ENCODE measurements around the gene PTPA. TPM values are rescaled to one million over a fixed set of nuclear protein-coding genes. Genes with fewer than 3 reads are reported as not detected.

PTPA gene
- total RNA-seq, 5 donors from 2014 or later (not counting 1 experiment from before 2014, with no cell fraction given), result 51.3 to 71.5 (median 65.5) TPM

GRCh38 chr9:129107651-129108050 is 3.6 kb upstream of the PTPA start:
- Mint-ChIP-seq H3K36me3 (peaks cover 3% of the 10 kb centered on the region), H3K4me1 (peaks cover 16 to 23% (median 18%) of the 10 kb centered on the region in 3 donors), H3K27ac (no peak overlapping the region), H3K9me3 (no peaks in the 10 kb centered on the region), H3K4me3 (no peak overlapping the region), H3K27me3 (no peaks in the 10 kb centered on the region)
- H3K4me3 ChIP-seq (ENCODE audit: control insufficient read depth in 1 of 2, extremely low read depth in 1 of 2, low read length in 1 of 2), result no peak overlapping the region
- ATAC-seq (replicated peaks in 1 of 4), result no peak
- CTCF ChIA-PET, result no interaction called here
- no peaks in the 10 kb centered on the region for H3K9me3 ChIP-seq
- peaks cover 3 to 25% of the 10 kb centered on the region in 2 experiments for H3K4me1 ChIP-seq (ENCODE audit: control insufficient read depth in 1 of 2, extremely low read depth in 1 of 2, insufficient read depth in 2 of 2, low read length in 2 of 2)
- 91% methylated on average over 9 of the region's 13 CpGs for WGBS (ENCODE audit: insufficient coverage)
- H3K36me3 ChIP-seq (ENCODE audit: control insufficient read depth in 2 of 2, extremely low read depth in 1 of 2, insufficient read depth in 1 of 2, low read length in 1 of 2), result no peaks in the 10 kb centered on the region
- no peak overlapping the region for H3K27ac ChIP-seq (ENCODE audit: low read length)
- H3K27me3 ChIP-seq (replicated peaks in 1 of 2; ENCODE audit: control insufficient read depth in 2 of 2, extremely low read depth in 1 of 2, insufficient read depth in 2 of 2, low read length in 1 of 2), result no peaks in the 10 kb centered on the region
- no peak for DNase-seq
- POLR2A ChIA-PET, result no interaction called here

- peak overlapping the region in 1 of 3 donors; percentile 85 for H3K4me3 Mint-ChIP-seq
- no peak overlapping the region for H3K4me3 ChIP-seq (ENCODE audit: control insufficient read depth in 1 of 2, extremely low read depth in 1 of 2, low read length in 1 of 2)
- no peaks in the 10 kb centered on the region for H3K27me3 ChIP-seq (replicated peaks in 1 of 2; ENCODE audit: control insufficient read depth in 2 of 2, extremely low read depth in 1 of 2, insufficient read depth in 2 of 2, low read length in 1 of 2)
- ATAC-seq (replicated peaks in 1 of 4) (no peak), DNase-seq (no peak)
- ChIA-PET CTCF (no interaction called here), POLR2A (no interaction called here)
- no peaks in the 10 kb centered on the region for H3K9me3 Mint-ChIP-seq
- H3K4me1 Mint-ChIP-seq, result peaks cover 16 to 25% (median 18%) of the 10 kb centered on the region in 3 donors
- H3K27ac ChIP-seq (ENCODE audit: low read length), result no peak overlapping the region
- peaks cover 3 to 27% of the 10 kb centered on the region in 2 experiments for H3K4me1 ChIP-seq (ENCODE audit: control insufficient read depth in 1 of 2, extremely low read depth in 1 of 2, insufficient read depth in 2 of 2, low read length in 2 of 2)
- WGBS (ENCODE audit: insufficient coverage), result 88% methylated on average over 9 of the region's 13 CpGs
- peaks cover 3% of the 10 kb centered on the region for H3K36me3 Mint-ChIP-seq
- no peaks in the 10 kb centered on the region for H3K27me3 Mint-ChIP-seq
- no peaks in the 10 kb centered on the region for H3K36me3 ChIP-seq (ENCODE audit: control insufficient read depth in 2 of 2, extremely low read depth in 1 of 2, insufficient read depth in 1 of 2, low read length in 1 of 2)
- no peak overlapping the region for H3K27ac Mint-ChIP-seq
- no peaks in the 10 kb centered on the region for H3K9me3 ChIP-seq
These were observed 3.0 kb upstream of the PTPA start for GRCh38 chr9:129108083-129108804.

GRCh38 chr9:129108805-129109536 is 2.2 kb upstream of the PTPA start:
- no peaks in the 10 kb centered on the region for H3K27me3 Mint-ChIP-seq
- CTCF ChIA-PET, result no interaction called here
- H3K4me3 Mint-ChIP-seq, result peak overlapping the region; percentile 62 to 85 (median 74)
- no peaks in the 10 kb centered on the region for H3K36me3 ChIP-seq (ENCODE audit: control insufficient read depth in 2 of 2, extremely low read depth in 1 of 2, insufficient read depth in 1 of 2, low read length in 1 of 2)
- no peak for ATAC-seq (replicated peaks in 1 of 4)
- no peaks in the 10 kb centered on the region for H3K9me3 ChIP-seq
- no peak overlapping the region for H3K4me3 ChIP-seq (ENCODE audit: control insufficient read depth in 1 of 2, extremely low read depth in 1 of 2, low read length in 1 of 2)
- H3K4me1 ChIP-seq (ENCODE audit: control insufficient read depth in 1 of 2, extremely low read depth in 1 of 2, insufficient read depth in 2 of 2, low read length in 2 of 2), result peaks cover 3 to 27% of the 10 kb centered on the region in 2 experiments
- H3K27ac Mint-ChIP-seq, result peak overlapping the region; percentile 4 to 41
- H3K36me3 Mint-ChIP-seq, result peaks cover 3% of the 10 kb centered on the region
- H3K4me1 Mint-ChIP-seq, result peaks cover 18 to 30% (median 24%) of the 10 kb centered on the region in 3 donors
- no peak overlapping the region for H3K27ac ChIP-seq (ENCODE audit: low read length)
- POLR2A ChIA-PET, result no interaction called here
- no peak for DNase-seq
- no peaks in the 10 kb centered on the region for H3K27me3 ChIP-seq (replicated peaks in 1 of 2; ENCODE audit: control insufficient read depth in 2 of 2, extremely low read depth in 1 of 2, insufficient read depth in 2 of 2, low read length in 1 of 2)
- WGBS (ENCODE audit: insufficient coverage), result 87% methylated on average over 9 of the region's 10 CpGs
- no peaks in the 10 kb centered on the region for H3K9me3 Mint-ChIP-seq

GRCh38 chr9:129109537-129109903 is 1.7 kb upstream of the PTPA start:
- peaks cover 3 to 27% of the 10 kb centered on the region in 2 experiments for H3K4me1 ChIP-seq (ENCODE audit: control insufficient read depth in 1 of 2, extremely low read depth in 1 of 2, insufficient read depth in 2 of 2, low read length in 2 of 2)
- no peaks in the 10 kb centered on the region for H3K27me3 Mint-ChIP-seq
- H3K27ac ChIP-seq (ENCODE audit: low read length), result no peak overlapping the region
- H3K4me3 ChIP-seq (ENCODE audit: control insufficient read depth in 1 of 2, extremely low read depth in 1 of 2, low read length in 1 of 2), result no peak overlapping the region
- H3K9me3 ChIP-seq, result no peaks in the 10 kb centered on the region
- ATAC-seq (replicated peaks in 1 of 4), result no peak
- no peaks in the 10 kb centered on the region for H3K27me3 ChIP-seq (replicated peaks in 1 of 2; ENCODE audit: control insufficient read depth in 2 of 2, extremely low read depth in 1 of 2, insufficient read depth in 2 of 2, low read length in 1 of 2)
- H3K36me3 ChIP-seq (ENCODE audit: control insufficient read depth in 2 of 2, extremely low read depth in 1 of 2, insufficient read depth in 1 of 2, low read length in 1 of 2), result no peaks in the 10 kb centered on the region
- peaks cover 3% of the 10 kb centered on the region for H3K36me3 Mint-ChIP-seq
- ChIA-PET POLR2A (no interaction called here), CTCF (interaction anchor here in 1 of 2 donors (0.5 kb wide), 1 partner anchor 23 kb away, joined by 3 read pairs; no protein-coding TSS in a partner anchor)
- peak overlapping the region; percentile 62 to 85 (median 74) for H3K4me3 Mint-ChIP-seq
- DNase-seq, result peak in 17 of 35 experiments; percentile 3 to 37 (median 22)
- WGBS (ENCODE audit: insufficient coverage), result 93% methylated on average over 7 of the region's 7 CpGs
- peak overlapping the region; percentile 4 to 41 for H3K27ac Mint-ChIP-seq
- peaks cover 22 to 36% (median 28%) of the 10 kb centered on the region in 3 donors for H3K4me1 Mint-ChIP-seq
- H3K9me3 Mint-ChIP-seq, result no peaks in the 10 kb centered on the region

GRCh38 chr9:129109952-129110739 is 1.1 kb upstream of the PTPA start:
- H3K36me3 Mint-ChIP-seq, result peaks cover 3% of the 10 kb centered on the region
- H3K9me3 Mint-ChIP-seq, result no peaks in the 10 kb centered on the region
- 5% methylated on average over 55 of the region's 64 CpGs for WGBS (ENCODE audit: insufficient coverage)
- H3K27me3 Mint-ChIP-seq, result no peaks in the 10 kb centered on the region
- H3K27me3 ChIP-seq (replicated peaks in 1 of 2; ENCODE audit: control insufficient read depth in 2 of 2, extremely low read depth in 1 of 2, insufficient read depth in 2 of 2, low read length in 1 of 2), result no peaks in the 10 kb centered on the region
- H3K36me3 ChIP-seq (ENCODE audit: control insufficient read depth in 2 of 2, extremely low read depth in 1 of 2, insufficient read depth in 1 of 2, low read length in 1 of 2), result no peaks in the 10 kb centered on the region
- H3K4me3 Mint-ChIP-seq, result peak overlapping the region; percentile 70 to 92 (median 85)
- H3K27ac ChIP-seq (ENCODE audit: low read length), result no peak overlapping the region
- H3K4me1 ChIP-seq (ENCODE audit: control insufficient read depth in 1 of 2, extremely low read depth in 1 of 2, insufficient read depth in 2 of 2, low read length in 2 of 2), result peaks cover 3 to 27% of the 10 kb centered on the region in 2 experiments
- H3K4me3 ChIP-seq (ENCODE audit: control insufficient read depth in 1 of 2, extremely low read depth in 1 of 2, low read length in 1 of 2), result peak overlapping the region; percentile 58 to 62
- ATAC-seq (replicated peaks in 1 of 4) (no peak), DNase-seq (peak in 5 of 35 experiments; percentile 3 to 22 (median 17))
- POLR2A ChIA-PET, result no interaction called here
- H3K9me3 ChIP-seq, result no peaks in the 10 kb centered on the region
- no peak overlapping the region for H3K27ac Mint-ChIP-seq
- peaks cover 28 to 42% (median 35%) of the 10 kb centered on the region in 3 donors for H3K4me1 Mint-ChIP-seq
- CTCF ChIA-PET, result interaction anchor here in 1 of 2 donors (0.5 kb wide), 1 partner anchor 23 kb away, joined by 3 read pairs; no protein-coding TSS in a partner anchor
